Karpas-422 (cell line): ENCODE data around the gene NFKBIZ. TPM values are rescaled to one million over a fixed set of nuclear protein-coding genes. Genes with fewer than 3 reads are reported as not detected.
A peak's percentile ranks its signal among the peaks of the same experiment; 100 is the strongest.

Experiments used
- DNase-seq: peaks from one replicate; pipeline ENCODE4 v3.0.0-alpha.2; 2015
- H2AFZ ChIP-seq: fragments of 200-600 bp; sonication (generic); 2 replicates; pipeline ENCODE4 v1.6.1; 2014; ENCODE audit warnings: antibody characterized with exemption, low read length, mixed read lengths
- H3K27ac ChIP-seq: fragments of 200-600 bp; sonication (generic); 2 replicates; pipeline ENCODE4 v1.5.1; 2014; ENCODE audit warnings: mild to moderate bottlenecking, low read length, moderate library complexity
- H3K27me3 ChIP-seq: fragments of 200-600 bp; sonication (generic); 2 replicates; pipeline ENCODE4 v1.6.1; 2014; ENCODE audit warnings: low read length, mixed read lengths
- H3K36me3 ChIP-seq: fragments of 200-600 bp; sonication (generic); 2 replicates; pipeline ENCODE4 v1.6.1; 2014; ENCODE audit warnings: low read length, mixed read lengths; ENCODE audit not compliant: insufficient read depth
- H3K4me1 ChIP-seq: fragments of 200-600 bp; sonication (generic); 2 replicates; pipeline ENCODE4 v1.6.1; 2014; ENCODE audit warnings: mild to moderate bottlenecking, low read length, mixed read lengths
- H3K4me2 ChIP-seq: fragments of 200-600 bp; sonication (generic); 2 replicates; pipeline ENCODE4 v1.6.1; 2014; ENCODE audit warnings: low read length, low read depth, mild to moderate bottlenecking; ENCODE audit not compliant: poor library complexity, severe bottlenecking
- H3K4me3 ChIP-seq: fragments of 200-600 bp; sonication (generic); 2 replicates; pipeline ENCODE4 v1.5.1; 2014; ENCODE audit warnings: mild to moderate bottlenecking, antibody characterized with exemption, low read length, mixed read lengths
- H3K79me2 ChIP-seq: fragments of 200-600 bp; sonication (generic); 2 replicates; pipeline ENCODE4 v1.6.1; 2014; ENCODE audit warnings: mild to moderate bottlenecking, low read length, mixed read lengths
- H3K9ac ChIP-seq: fragments of 200-600 bp; sonication (generic); 2 replicates; pipeline ENCODE4 v1.6.0; 2014; ENCODE audit warnings: low read length
- H3K9me2 ChIP-seq: fragments of 200-600 bp; sonication (generic), shearing (Covaris generic); replicated peaks from 2 replicates; pipeline ENCODE4 v1.6.0; 2014; ENCODE audit warnings: mild to moderate bottlenecking, low read length, moderate library complexity; ENCODE audit not compliant: insufficient read depth
- H3K9me3 ChIP-seq: fragments of 300-700, 200-600 bp; sonication (generic); 2 replicates; pipeline ENCODE4 v1.6.1; 2014; ENCODE audit warnings: low read length, mixed read lengths
- H4K20me1 ChIP-seq: fragments of 200-600 bp; sonication (generic); 2 replicates; pipeline ENCODE4 v1.6.1; 2014; ENCODE audit warnings: mild to moderate bottlenecking, antibody characterized with exemption, low read length, low read depth; ENCODE audit not compliant: insufficient read depth
- total RNA-seq: library from RNA; depleted of rRNA; stranded (reverse); fragments of >200 nt; shearing (Covaris generic); gene quantifications from 2 replicates; pipeline ENCODE4 v1.2.3, GENCODE V29; 2014; ENCODE audit warnings: low replicate concordance

NFKBIZ gene
- total RNA-seq, 1 experiment from 2014 or later: 6.3 TPM

- Histone ChIP-seq H3K4me1 (peaks cover 18% of the 10 kb centered on the region), H3K36me3 (no peaks in the 10 kb centered on the region), H3K9me3 (no peaks in the 10 kb centered on the region), H3K79me2 (no peaks in the 10 kb centered on the region), H3K27ac (no peak overlapping the region), H4K20me1 (no peaks in the 10 kb centered on the region), H3K9ac (peak overlapping the region; percentile 72), H2AFZ (peak overlapping the region; percentile 78; the same call in 1 of the 2 replicates), H3K4me3 (peak overlapping the region; percentile 81), H3K4me2 (peak overlapping the region; percentile 99), H3K27me3 (0 out of 2 replicates have a peak, but pooled peaks cover 3% of the 10 kb centered on the region), H3K9me2 (no peaks in the 10 kb centered on the region)
- DNase-seq: peak; percentile 46
Observed at GRCh38 chr3:101850246-101851051, 1.1 kb downstream of the NFKBIZ start.

- H3K9me3 ChIP-seq: no peaks in the 10 kb centered on the region
- no peak overlapping the region for H3K9ac ChIP-seq
- no peaks in the 10 kb centered on the region for H3K36me3 ChIP-seq
- no peaks in the 10 kb centered on the region for H3K79me2 ChIP-seq
- no peak overlapping the region for H2AFZ ChIP-seq
- H3K4me2 ChIP-seq: peak overlapping the region; percentile 99
- no peak overlapping the region for H3K27ac ChIP-seq
- H4K20me1 ChIP-seq: no peaks in the 10 kb centered on the region
- 0 out of 2 replicates have a peak, but pooled peaks cover 3% of the 10 kb centered on the region for H3K27me3 ChIP-seq
- H3K4me1 ChIP-seq: peaks cover 18% of the 10 kb centered on the region
- no peaks in the 10 kb centered on the region for H3K9me2 ChIP-seq
- DNase-seq: no peak
- peak overlapping the region; percentile 81; the same call in 1 of the 2 replicates for H3K4me3 ChIP-seq
Observed at GRCh38 chr3:101851072-101851770, 1.9 kb downstream of the NFKBIZ start.

- H3K9me3 ChIP-seq: no peaks in the 10 kb centered on the region
- no peaks in the 10 kb centered on the region for H4K20me1 ChIP-seq
- H3K79me2 ChIP-seq: no peaks in the 10 kb centered on the region
- no peak overlapping the region for H2AFZ ChIP-seq
- H3K27me3 ChIP-seq: 0 out of 2 replicates have a peak, but pooled peaks cover 3% of the 10 kb centered on the region
- H3K36me3 ChIP-seq: no peaks in the 10 kb centered on the region
- H3K9ac ChIP-seq: no peak overlapping the region
- H3K4me3 ChIP-seq: no peak overlapping the region
- no peak overlapping the region for H3K27ac ChIP-seq
- H3K9me2 ChIP-seq: no peaks in the 10 kb centered on the region
- DNase-seq: no peak
- peaks cover 18% of the 10 kb centered on the region for H3K4me1 ChIP-seq
- no peak overlapping the region for H3K4me2 ChIP-seq
Observed at GRCh38 chr3:101851850-101852714, 2.8 kb downstream of the NFKBIZ start.

- Histone ChIP-seq H3K36me3 (no peaks in the 10 kb centered on the region), H4K20me1 (no peaks in the 10 kb centered on the region), H3K9me3 (no peaks in the 10 kb centered on the region), H2AFZ (no peak overlapping the region), H3K4me2 (no peak overlapping the region), H3K27ac (no peak overlapping the region), H3K4me3 (no peak overlapping the region), H3K9me2 (no peaks in the 10 kb centered on the region), H3K79me2 (no peaks in the 10 kb centered on the region), H3K4me1 (peaks cover 18% of the 10 kb centered on the region), H3K9ac (no peak overlapping the region), H3K27me3 (0 out of 2 replicates have a peak, but pooled peaks cover 3% of the 10 kb centered on the region)
- no peak for DNase-seq
Observed at GRCh38 chr3:101852983-101853840, 3.9 kb downstream of the NFKBIZ start.

DNA sequence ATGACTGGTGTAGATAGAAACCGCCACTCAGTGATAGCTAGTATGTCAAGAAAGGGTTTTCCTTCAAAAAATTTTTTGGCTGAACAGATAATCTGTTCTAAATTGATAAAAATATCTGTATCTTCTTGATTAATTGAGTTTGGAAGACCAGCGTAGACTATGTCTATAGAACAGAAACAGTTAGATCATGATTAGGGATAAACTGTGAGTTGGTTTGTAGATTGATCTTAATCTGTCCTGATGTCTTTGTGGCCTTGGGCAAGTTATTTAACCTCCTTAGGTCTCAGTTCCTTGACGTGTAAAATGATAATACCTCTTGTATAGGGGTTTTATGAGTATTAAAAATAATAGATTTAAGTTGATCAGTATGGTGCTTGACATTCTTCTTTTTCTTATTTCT, 4.7 kb downstream of the NFKBIZ start:
- H3K27ac ChIP-seq: no peak overlapping the region

GRCh38 chr3:101854608-101855304, 5.4 kb downstream of the NFKBIZ start:
- H3K9me2 ChIP-seq: no peaks in the 10 kb centered on the region
- no peak overlapping the region for H2AFZ ChIP-seq
- H3K27me3 ChIP-seq: 0 out of 2 replicates have a peak, but pooled peaks cover 3% of the 10 kb centered on the region
- H3K79me2 ChIP-seq: no peaks in the 10 kb centered on the region
- no peak for DNase-seq
- no peak overlapping the region for H3K4me2 ChIP-seq
- H3K9me3 ChIP-seq: no peaks in the 10 kb centered on the region
- no peak overlapping the region for H3K27ac ChIP-seq
- no peaks in the 10 kb centered on the region for H4K20me1 ChIP-seq
- peaks cover 13% of the 10 kb centered on the region for H3K4me1 ChIP-seq
- H3K4me3 ChIP-seq: no peak overlapping the region
- no peak overlapping the region for H3K9ac ChIP-seq
- H3K36me3 ChIP-seq: no peaks in the 10 kb centered on the region

More for the DNA sequence above, 4.7 kb downstream of the NFKBIZ start:
- no peak overlapping the region for H3K4me3 ChIP-seq
- H3K9me2 ChIP-seq: no peaks in the 10 kb centered on the region
- H3K9ac ChIP-seq: no peak overlapping the region
- H3K27me3 ChIP-seq: 0 out of 2 replicates have a peak, but pooled peaks cover 3% of the 10 kb centered on the region
- H3K4me2 ChIP-seq: no peak overlapping the region
- no peaks in the 10 kb centered on the region for H3K9me3 ChIP-seq
- no peaks in the 10 kb centered on the region for H4K20me1 ChIP-seq
- no peak overlapping the region for H2AFZ ChIP-seq
- no peaks in the 10 kb centered on the region for H3K79me2 ChIP-seq
- no peaks in the 10 kb centered on the region for H3K36me3 ChIP-seq
- no peak for DNase-seq
- peaks cover 14% of the 10 kb centered on the region for H3K4me1 ChIP-seq

GRCh38 chr3:101857301-101857741, 8.0 kb downstream of the NFKBIZ start:
- Histone ChIP-seq H3K79me2 (no peaks in the 10 kb centered on the region), H2AFZ (no peak overlapping the region), H3K9me2 (no peaks in the 10 kb centered on the region), H3K4me2 (no peak overlapping the region), H3K4me3 (no peak overlapping the region), H3K27me3 (no peaks in the 10 kb centered on the region), H3K36me3 (no peaks in the 10 kb centered on the region), H4K20me1 (no peaks in the 10 kb centered on the region), H3K9me3 (no peaks in the 10 kb centered on the region), H3K27ac (no peak overlapping the region), H3K4me1 (peaks cover 13% of the 10 kb centered on the region), H3K9ac (no peak overlapping the region)
- DNase-seq: no peak
